HUES6 (cell line): ENCODE measurements around the gene HAPSTR1.
A peak's percentile ranks its signal among the peaks of the same experiment; 100 is the strongest.

Experiments used
- H3K27ac ChIP-seq: 2 replicates; pipeline ENCODE4 v1.7.0; 2013; ENCODE audit warnings: low read depth, mild to moderate bottlenecking, low read length, inconsistent platforms
- H3K27me3 ChIP-seq: 2 replicates; pipeline ENCODE4 v1.6.1; 2013; ENCODE audit warnings: low read length; ENCODE audit not compliant: control insufficient read depth, insufficient read depth
- H3K36me3 ChIP-seq: 2 replicates; pipeline ENCODE4 v1.6.1; 2013; ENCODE audit warnings: low read length; ENCODE audit not compliant: control insufficient read depth, insufficient read depth
- H3K4me1 ChIP-seq: 2 replicates; pipeline ENCODE4 v1.6.1; 2013; ENCODE audit warnings: low read length; ENCODE audit not compliant: control insufficient read depth, insufficient read depth
- H3K4me3 ChIP-seq: 2 replicates; pipeline ENCODE4 v1.5.1; 2013; ENCODE audit warnings: low read depth, low read length
- H3K9ac ChIP-seq: one replicate; pipeline ENCODE4 v1.6.1; 2013; ENCODE audit warnings: mild to moderate bottlenecking, low read length
- H3K9me3 ChIP-seq: 2 replicates; pipeline ENCODE4 v1.6.1; 2013; ENCODE audit warnings: low read depth, low read length; ENCODE audit not compliant: control insufficient read depth, insufficient read depth

The HAPSTR1 gene

GRCh38 chr16:9112844-9113186 lies 21.4 kb downstream of the HAPSTR1 start:
- Histone ChIP-seq H3K27ac (no peak overlapping the region), H3K9me3 (no peaks in the 10 kb centered on the region), H3K27me3 (no peaks in the 10 kb centered on the region), H3K4me1 (peaks cover 67% of the 10 kb centered on the region), H3K36me3 (peaks cover 55% of the 10 kb centered on the region), H3K9ac (no peak overlapping the region), H3K4me3 (no peak overlapping the region)

DNA sequence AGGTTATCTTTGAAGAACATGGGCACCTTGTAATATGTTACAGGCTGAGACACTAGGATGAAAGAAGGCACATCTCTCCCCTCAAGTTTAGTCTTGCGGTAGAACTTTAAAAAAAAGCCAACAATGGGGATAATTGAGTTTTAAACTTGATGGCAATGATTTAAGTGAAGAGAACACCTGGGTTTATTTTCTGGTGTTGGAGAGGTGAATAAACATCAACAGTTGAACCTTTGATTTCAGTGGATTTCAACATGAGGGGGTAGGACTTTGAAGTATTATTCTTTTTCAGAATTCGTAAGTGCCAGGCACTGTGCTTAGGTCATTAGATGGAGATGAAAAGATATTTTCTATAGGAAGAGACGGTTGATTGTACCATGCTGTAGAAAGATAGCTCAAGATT lies 22.3 kb downstream of the HAPSTR1 start:
- Histone ChIP-seq H3K4me1 (peaks cover 59% of the 10 kb centered on the region), H3K36me3 (peaks cover 55% of the 10 kb centered on the region), H3K4me3 (no peak overlapping the region), H3K9me3 (no peaks in the 10 kb centered on the region), H3K9ac (no peak overlapping the region), H3K27me3 (no peaks in the 10 kb centered on the region), H3K27ac (no peak overlapping the region)

DNA sequence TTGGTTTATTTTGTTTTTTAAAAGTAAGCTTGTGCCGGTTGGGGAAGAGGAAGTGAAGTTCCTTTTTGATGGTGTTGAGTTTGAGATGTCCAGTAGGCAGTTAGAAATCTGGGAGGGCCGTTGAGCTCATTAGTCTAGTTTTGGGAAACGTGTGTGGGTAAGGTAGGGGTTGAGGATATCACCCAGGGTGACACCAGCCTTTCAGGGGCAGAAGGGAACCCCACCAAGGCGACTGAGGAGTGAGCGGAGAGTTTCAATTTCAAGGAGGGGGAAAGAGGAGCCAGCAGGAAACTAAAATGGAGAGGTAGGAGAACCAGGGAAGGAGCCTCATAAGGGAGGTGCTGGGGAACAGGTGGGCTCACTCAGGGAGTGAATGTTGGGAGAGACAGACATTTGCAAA lies 22.7 kb downstream of the HAPSTR1 start:
- Histone ChIP-seq H3K9me3 (no peaks in the 10 kb centered on the region), H3K27me3 (no peaks in the 10 kb centered on the region), H3K4me1 (peaks cover 59% of the 10 kb centered on the region), H3K9ac (no peak overlapping the region), H3K27ac (0 out of 2 replicates have a peak overlapping the region, but pooled peaks have one; percentile 17), H3K4me3 (no peak overlapping the region), H3K36me3 (peaks cover 55% of the 10 kb centered on the region)

DNA sequence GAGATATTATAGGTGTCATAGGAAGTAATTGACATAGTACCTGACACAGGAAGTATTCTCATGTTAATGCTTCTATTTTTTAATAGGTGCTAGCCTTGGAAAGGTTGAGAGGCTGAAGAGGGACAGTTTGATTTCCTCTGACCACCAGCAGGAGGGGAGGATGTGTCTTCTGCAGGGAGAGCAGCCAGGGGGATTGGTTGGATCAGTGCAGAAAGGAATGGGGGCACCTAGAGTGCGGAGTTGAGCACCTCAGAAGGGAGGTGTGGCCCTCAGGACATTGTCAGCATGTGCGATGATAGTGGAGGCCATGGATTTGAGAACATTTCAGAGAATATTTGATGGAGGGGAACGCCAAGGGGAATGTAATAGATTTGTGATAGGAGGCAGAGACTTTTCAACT lies 23.4 kb downstream of the HAPSTR1 start:
- H3K4me3 ChIP-seq = no peak overlapping the region
- H3K9me3 ChIP-seq = no peaks in the 10 kb centered on the region
- no peaks in the 10 kb centered on the region for H3K27me3 ChIP-seq
- peaks cover 54% of the 10 kb centered on the region for H3K4me1 ChIP-seq
- H3K9ac ChIP-seq = no peak overlapping the region
- H3K27ac ChIP-seq = no peak overlapping the region
- peaks cover 56% of the 10 kb centered on the region for H3K36me3 ChIP-seq

DNA sequence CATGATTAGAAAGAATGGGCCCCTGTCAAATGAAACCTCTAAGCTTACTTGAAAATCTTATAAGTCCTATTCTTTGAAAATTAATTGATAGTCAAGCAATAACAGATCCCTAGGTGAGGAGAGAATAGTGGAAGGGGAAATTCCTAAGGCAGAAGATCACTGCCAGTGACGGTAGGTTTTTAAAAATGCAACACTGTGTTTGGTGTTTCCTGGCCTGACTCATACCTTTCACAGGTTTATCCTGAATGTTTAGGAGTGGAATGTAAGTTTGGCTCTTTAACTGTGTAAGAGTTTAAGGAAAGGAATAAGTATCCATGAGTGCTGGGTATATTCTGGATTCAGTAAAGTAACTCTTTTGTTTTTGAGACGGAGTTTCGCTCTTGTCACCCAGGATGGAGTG lies 23.8 kb downstream of the HAPSTR1 start:
- H3K4me1 ChIP-seq = peaks cover 50% of the 10 kb centered on the region
- no peaks in the 10 kb centered on the region for H3K27me3 ChIP-seq
- H3K27ac ChIP-seq = no peak overlapping the region; the same call in 1 of the 2 replicates
- no peaks in the 10 kb centered on the region for H3K9me3 ChIP-seq
- peaks cover 58% of the 10 kb centered on the region for H3K36me3 ChIP-seq
- H3K4me3 ChIP-seq = no peak overlapping the region
- H3K9ac ChIP-seq = no peak overlapping the region

DNA sequence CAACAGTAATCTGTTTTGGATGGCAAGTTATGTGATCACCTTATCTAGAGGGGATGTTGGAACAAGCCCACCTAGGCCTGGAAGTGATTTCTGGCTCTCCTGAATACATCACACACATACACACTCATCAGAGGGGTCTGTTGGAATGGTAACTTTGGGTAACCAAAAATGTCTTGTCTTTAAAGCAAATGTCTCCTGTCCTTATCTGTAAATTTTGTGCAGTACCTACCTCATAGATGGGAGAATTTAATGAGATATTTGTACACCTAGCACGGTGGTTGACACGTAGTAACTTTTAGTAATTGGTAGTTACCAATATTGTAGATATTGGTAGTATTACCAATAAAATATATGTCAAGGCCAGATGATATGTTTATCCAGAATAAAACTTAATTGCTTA lies 24.7 kb downstream of the HAPSTR1 start:
- peaks cover 43% of the 10 kb centered on the region for H3K4me1 ChIP-seq
- peaks cover 52% of the 10 kb centered on the region for H3K36me3 ChIP-seq
- no peaks in the 10 kb centered on the region for H3K9me3 ChIP-seq
- H3K4me3 ChIP-seq = no peak overlapping the region
- no peaks in the 10 kb centered on the region for H3K27me3 ChIP-seq
- H3K9ac ChIP-seq = no peak overlapping the region
- H3K27ac ChIP-seq = no peak overlapping the region

GRCh38 chr16:9118170-9118569 lies 26.7 kb downstream of the HAPSTR1 start:
- Histone ChIP-seq H3K9me3 (no peaks in the 10 kb centered on the region), H3K36me3 (peaks cover 69% of the 10 kb centered on the region), H3K4me3 (no peak overlapping the region), H3K4me1 (peaks cover 29% of the 10 kb centered on the region), H3K27ac (no peak overlapping the region), H3K9ac (no peak overlapping the region), H3K27me3 (no peaks in the 10 kb centered on the region)

DNA sequence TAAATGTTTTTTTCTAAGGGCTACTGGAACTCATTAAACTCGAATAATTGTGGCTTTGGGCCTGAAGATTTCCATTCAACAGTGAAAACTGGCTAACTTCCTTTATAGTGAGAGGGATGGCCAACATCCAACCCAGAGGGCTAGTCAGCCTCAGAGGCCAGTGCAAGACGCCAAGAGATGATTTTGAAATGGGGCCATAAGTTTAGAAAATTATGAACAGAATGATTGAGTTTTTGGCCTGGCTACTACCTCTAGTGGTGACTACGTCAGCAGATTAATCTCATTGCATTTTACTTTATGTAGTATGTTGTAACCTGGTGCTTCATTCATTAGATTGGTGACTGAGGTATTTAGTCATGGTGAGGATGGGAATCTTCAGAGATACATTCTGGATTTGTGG lies 28.4 kb downstream of the HAPSTR1 start:
- no peaks in the 10 kb centered on the region for H3K27me3 ChIP-seq
- no peak overlapping the region for H3K9ac ChIP-seq
- no peak overlapping the region for H3K27ac ChIP-seq
- no peaks in the 10 kb centered on the region for H3K9me3 ChIP-seq
- H3K36me3 ChIP-seq = peaks cover 73% of the 10 kb centered on the region
- H3K4me1 ChIP-seq = peaks cover 26% of the 10 kb centered on the region
- H3K4me3 ChIP-seq = no peak overlapping the region

- Histone ChIP-seq H3K27me3 (no peaks in the 10 kb centered on the region), H3K9ac (no peak overlapping the region), H3K36me3 (peaks cover 57% of the 10 kb centered on the region), H3K4me1 (peaks cover 29% of the 10 kb centered on the region), H3K27ac (no peak overlapping the region), H3K9me3 (no peaks in the 10 kb centered on the region), H3K4me3 (no peak overlapping the region)
Measured at GRCh38 chr16:9122342-9122741, 30.9 kb downstream of the HAPSTR1 start.

DNA sequence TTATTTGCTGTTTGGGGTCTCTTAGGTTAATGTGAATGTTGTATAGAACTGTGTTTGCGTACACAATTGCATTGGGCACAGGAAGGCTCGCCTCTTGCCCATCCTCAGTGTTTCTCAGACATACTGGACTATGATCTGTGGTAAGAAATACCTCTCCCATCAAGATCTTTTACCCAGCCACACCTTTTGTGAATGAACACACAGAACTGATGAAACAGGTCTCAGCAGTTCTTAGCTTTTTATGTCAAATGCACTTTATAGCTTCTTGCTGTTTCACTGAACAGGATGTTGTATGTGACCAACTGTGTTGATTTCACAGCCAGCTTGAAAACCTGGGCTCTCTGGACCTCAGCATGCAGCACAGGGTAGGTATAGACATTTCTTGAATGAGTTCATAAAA lies 31.5 kb downstream of the HAPSTR1 start:
- Histone ChIP-seq H3K27me3 (no peaks in the 10 kb centered on the region), H3K9me3 (no peaks in the 10 kb centered on the region), H3K4me1 (peaks cover 35% of the 10 kb centered on the region), H3K4me3 (no peak overlapping the region), H3K36me3 (peaks cover 50% of the 10 kb centered on the region), H3K27ac (no peak overlapping the region), H3K9ac (no peak overlapping the region)

DNA sequence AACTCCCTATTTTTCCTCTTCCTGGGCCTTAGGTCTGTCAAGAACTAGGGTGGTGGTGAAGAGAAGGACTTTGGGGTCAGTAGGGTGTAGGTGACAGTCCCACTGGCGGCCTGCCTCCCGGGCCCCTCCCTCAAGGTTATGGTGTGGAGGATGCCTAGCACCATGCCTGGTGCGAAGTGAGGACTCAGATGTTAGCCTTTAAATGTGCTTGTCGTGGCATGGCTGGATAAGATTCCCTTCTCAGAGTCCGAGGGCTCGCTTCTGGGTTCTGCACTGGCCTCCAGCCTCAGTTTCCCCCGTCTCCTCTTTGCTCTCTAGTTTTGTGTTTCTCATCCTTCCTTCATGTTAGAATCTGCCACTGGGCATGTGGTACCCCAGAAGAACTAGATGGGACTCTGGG lies 32.0 kb downstream of the HAPSTR1 start:
- no peak overlapping the region for H3K27ac ChIP-seq
- peaks cover 48% of the 10 kb centered on the region for H3K36me3 ChIP-seq
- no peaks in the 10 kb centered on the region for H3K9me3 ChIP-seq
- no peak overlapping the region for H3K4me3 ChIP-seq
- H3K27me3 ChIP-seq = no peaks in the 10 kb centered on the region
- peaks cover 39% of the 10 kb centered on the region for H3K4me1 ChIP-seq
- H3K9ac ChIP-seq = no peak overlapping the region

DNA sequence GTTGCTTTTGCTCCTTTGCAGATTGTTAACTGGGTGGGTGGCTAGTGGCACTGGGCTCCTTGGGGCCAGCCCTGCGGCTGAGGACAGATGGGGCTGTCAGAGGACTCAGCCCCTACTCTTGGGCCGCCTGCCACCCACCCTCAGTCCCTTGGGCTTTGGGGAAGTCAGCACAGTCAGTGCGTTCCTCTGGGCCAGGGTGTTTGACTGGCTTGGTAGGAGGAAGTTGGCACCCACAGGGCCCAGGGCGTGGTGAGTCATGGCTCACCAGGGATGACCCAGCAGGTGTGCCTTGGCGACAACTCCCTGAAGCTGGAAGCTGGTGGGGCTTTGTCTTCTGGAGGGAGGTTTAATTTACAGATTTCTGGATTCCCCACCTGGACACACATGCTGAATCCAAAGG lies 32.4 kb downstream of the HAPSTR1 start:
- no peaks in the 10 kb centered on the region for H3K9me3 ChIP-seq
- H3K9ac ChIP-seq = no peak overlapping the region
- no peaks in the 10 kb centered on the region for H3K27me3 ChIP-seq
- peaks cover 43% of the 10 kb centered on the region for H3K36me3 ChIP-seq
- H3K4me1 ChIP-seq = peaks cover 38% of the 10 kb centered on the region
- no peak overlapping the region for H3K4me3 ChIP-seq
- no peak overlapping the region for H3K27ac ChIP-seq
